NT2/D1 (cell line): Measurements from ENCODE around the gene SIK2.

Experiments
- DNase-seq: peaks from one replicate; pipeline ENCODE4 v3.0.0-alpha.2; 2011; ENCODE audit warnings: low read depth, low spot score
- H3K27me3 ChIP-seq: 2 replicates; pipeline ENCODE4 v1.6.0; 2011; ENCODE audit warnings: mild to moderate bottlenecking; ENCODE audit not compliant: insufficient read length, insufficient read depth
- H3K36me3 ChIP-seq: 2 replicates; pipeline ENCODE4 v1.6.1; 2011; ENCODE audit warnings: mild to moderate bottlenecking, low read length, mixed read lengths; ENCODE audit not compliant: insufficient read depth, insufficient read length
- H3K4me1 ChIP-seq: 2 replicates; pipeline ENCODE4 v1.5.1; 2011; ENCODE audit not compliant: insufficient read depth, insufficient read length
- H3K4me3 ChIP-seq: 2 replicates; pipeline ENCODE4 v1.5.1; 2011; ENCODE audit warnings: low read depth; ENCODE audit not compliant: insufficient read length
- H3K9ac ChIP-seq: 2 replicates; pipeline ENCODE4 v1.6.0; 2011; ENCODE audit warnings: low read depth; ENCODE audit not compliant: insufficient read length
- H3K9me3 ChIP-seq: 2 replicates; pipeline ENCODE4 v1.5.1; 2011; ENCODE audit warnings: mild to moderate bottlenecking, low read length; ENCODE audit not compliant: insufficient read depth
- SUZ12 ChIP-seq: IDR thresholded peaks from 2 replicates; pipeline ENCODE4 v1.6.1; 2011; ENCODE audit not compliant: insufficient read length, insufficient read depth; ENCODE audit errors: extremely low read depth
- YY1 ChIP-seq: IDR thresholded peaks from 2 replicates; pipeline ENCODE4 v1.6.1; 2011; ENCODE audit not compliant: insufficient read length, insufficient read depth
- ZNF274 ChIP-seq: IDR thresholded peaks from 2 replicates; pipeline ENCODE4 v1.6.1; 2011; ENCODE audit warnings: mild to moderate bottlenecking, low read depth, low read length

Gene SIK2

DNA sequence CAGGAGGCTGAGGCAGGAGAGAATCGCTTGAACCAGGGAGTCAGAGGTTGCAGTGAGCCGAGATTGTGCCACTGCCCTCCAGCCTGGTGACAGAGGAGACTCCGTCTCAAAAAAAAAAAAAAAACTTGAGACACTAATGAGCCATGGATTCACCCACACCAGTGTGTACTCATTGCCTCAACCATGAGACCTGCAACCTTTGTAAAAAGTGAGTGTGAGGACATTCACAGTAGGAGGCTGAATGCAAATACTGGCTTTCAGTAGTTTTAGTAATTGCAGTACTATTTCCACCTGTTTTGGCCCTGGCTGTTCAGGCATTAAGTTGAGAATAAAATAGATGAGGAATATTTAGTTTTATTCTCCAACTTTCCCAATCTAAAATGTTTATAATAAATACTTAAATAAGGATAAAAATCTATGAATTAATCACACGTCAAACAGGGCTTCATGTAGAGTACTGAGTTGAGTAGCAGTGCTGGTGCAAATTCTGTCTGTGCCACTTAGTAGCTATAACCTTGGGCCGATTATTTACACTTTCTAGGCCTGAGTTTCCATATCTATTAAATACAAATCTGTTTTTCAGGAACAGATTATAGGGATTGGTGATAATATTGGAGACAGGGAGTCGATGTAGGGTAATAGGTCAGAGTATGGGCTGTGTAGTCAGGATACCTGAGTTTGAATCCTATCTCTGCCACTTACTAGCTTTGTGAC lies 91.1 kb downstream of the SIK2 start:
- Histone ChIP-seq H3K9me3 (no peaks in the 10 kb centered on the region), H3K4me3 (no peak overlapping the region), H3K4me1 (no peaks in the 10 kb centered on the region), H3K36me3 (peaks cover 5% of the 10 kb centered on the region), H3K27me3 (no peaks in the 10 kb centered on the region), H3K9ac (no peak overlapping the region)
- no peak for DNase-seq
- no peak for TF ChIP-seq ZNF274
- no peak for TF ChIP-seq SUZ12
- TF ChIP-seq YY1, result no peak

DNA sequence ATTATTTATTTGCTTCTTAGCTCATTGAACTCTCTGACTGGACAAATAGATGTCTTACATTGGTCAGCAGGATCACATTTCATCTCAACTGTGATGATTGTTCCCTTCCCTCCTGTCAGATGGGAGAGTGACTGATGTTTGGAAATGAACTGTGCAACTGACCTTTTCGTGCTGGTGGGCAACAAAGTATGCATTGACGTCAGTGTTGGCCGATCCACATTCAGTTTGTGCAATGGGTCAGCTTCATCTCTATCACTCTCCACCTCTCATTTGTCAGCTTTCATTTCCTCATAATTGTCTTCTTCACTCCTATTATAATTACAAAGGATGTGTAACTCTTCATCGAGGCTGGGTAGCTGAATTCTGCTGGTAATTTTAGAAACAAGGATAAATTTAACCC lies 92.6 kb downstream of the SIK2 start:
- H3K9me3 ChIP-seq, result no peaks in the 10 kb centered on the region
- no peaks in the 10 kb centered on the region for H3K36me3 ChIP-seq
- H3K4me3 ChIP-seq, result no peak overlapping the region
- TF ChIP-seq YY1 (no peak), ZNF274 (no peak), SUZ12 (no peak)
- DNase-seq, result no peak
- H3K9ac ChIP-seq, result no peak overlapping the region
- H3K4me1 ChIP-seq, result no peaks in the 10 kb centered on the region
- H3K27me3 ChIP-seq, result no peaks in the 10 kb centered on the region

DNA sequence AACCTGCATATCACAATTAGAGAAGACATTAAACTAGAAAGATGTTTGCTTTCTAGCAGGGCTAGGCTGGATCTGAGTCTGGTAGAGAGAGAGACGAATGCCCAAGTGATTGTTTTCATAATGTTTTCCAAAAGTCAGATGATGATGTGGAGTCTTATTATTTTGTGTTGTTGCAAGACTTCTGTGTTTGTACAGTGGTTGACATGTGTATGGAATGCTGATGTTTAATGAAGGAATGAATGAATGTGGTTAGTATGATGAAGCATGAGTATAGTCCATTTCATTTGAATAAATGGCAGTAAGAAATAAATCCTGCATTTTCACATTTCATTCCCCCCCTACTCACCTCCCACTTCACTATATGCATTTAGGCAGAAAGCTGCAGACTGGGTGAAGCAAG lies 94.3 kb downstream of the SIK2 start:
- H3K36me3 ChIP-seq, result peaks cover 4% of the 10 kb centered on the region
- H3K27me3 ChIP-seq, result no peaks in the 10 kb centered on the region
- no peak overlapping the region for H3K9ac ChIP-seq
- DNase-seq, result no peak
- TF ChIP-seq SUZ12, result no peak
- no peak overlapping the region for H3K4me3 ChIP-seq
- H3K4me1 ChIP-seq, result no peaks in the 10 kb centered on the region
- no peaks in the 10 kb centered on the region for H3K9me3 ChIP-seq

DNA sequence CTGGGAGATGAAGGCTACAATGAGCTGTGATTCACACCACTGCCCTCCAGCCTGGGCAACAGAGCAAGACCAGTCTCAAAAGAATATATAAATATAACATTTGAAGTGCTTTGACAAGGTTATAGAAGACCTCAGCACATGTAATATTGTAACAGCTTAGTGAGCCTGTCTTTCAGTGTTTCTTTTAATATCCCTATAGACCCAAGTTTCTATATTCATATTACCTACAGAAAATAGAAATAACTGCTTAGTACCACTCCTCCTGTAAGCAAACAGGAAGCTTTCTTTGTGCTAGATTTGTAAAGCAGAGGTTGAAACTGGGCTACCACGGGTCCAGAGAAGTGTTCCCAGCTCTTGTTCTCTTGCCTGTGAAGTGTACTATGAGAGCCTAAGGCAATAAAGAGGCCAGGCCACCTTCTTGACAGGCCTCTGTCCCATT lies 95.7 kb downstream of the SIK2 start:
- no peak for TF ChIP-seq ZNF274
- no peak for TF ChIP-seq YY1
- no peak for TF ChIP-seq SUZ12
- Histone ChIP-seq H3K4me1 (no peaks in the 10 kb centered on the region), H3K27me3 (no peaks in the 10 kb centered on the region), H3K9me3 (no peaks in the 10 kb centered on the region), H3K36me3 (peaks cover 6% of the 10 kb centered on the region), H3K9ac (no peak overlapping the region), H3K4me3 (no peak overlapping the region)
- DNase-seq, result no peak

DNA sequence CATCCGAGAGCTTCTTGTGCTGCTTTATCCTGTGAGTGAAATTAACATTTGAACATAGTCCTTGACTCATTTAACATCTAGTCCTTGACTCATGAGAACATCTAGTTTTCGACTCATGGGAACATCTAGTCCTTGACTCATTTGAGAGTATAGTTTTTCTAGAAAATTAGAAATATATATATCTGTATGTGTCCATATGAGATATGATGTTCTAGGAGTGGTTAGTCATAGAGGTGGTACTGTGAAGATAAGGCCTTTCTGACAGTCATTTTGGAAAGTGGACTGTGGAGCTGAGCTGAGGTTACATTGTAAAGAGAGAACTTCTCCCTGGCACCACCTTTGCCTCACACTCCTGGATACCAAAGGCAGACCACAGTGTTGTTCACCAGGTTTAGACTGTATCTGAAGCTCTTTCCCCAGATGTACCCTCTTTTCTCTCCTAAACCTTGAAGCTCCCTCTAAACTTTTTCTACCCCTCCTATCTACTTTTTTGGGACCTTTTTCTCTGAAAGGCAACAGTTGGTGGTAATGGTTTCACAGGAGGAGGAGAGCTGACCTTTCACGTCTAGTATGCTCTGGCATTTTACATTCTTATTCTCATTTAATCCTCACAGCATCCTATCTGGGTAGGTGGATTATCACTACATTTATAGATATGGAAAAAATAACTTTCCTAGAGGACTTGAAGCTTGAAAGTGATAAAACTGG lies 96.8 kb downstream of the SIK2 start:
- DNase-seq, result no peak
- TF ChIP-seq YY1 (no peak), ZNF274 (no peak), SUZ12 (no peak)
- no peak overlapping the region for H3K4me3 ChIP-seq
- H3K9ac ChIP-seq, result no peak overlapping the region
- no peaks in the 10 kb centered on the region for H3K9me3 ChIP-seq
- H3K36me3 ChIP-seq, result peaks cover 16% of the 10 kb centered on the region
- no peaks in the 10 kb centered on the region for H3K27me3 ChIP-seq
- no peaks in the 10 kb centered on the region for H3K4me1 ChIP-seq

DNA sequence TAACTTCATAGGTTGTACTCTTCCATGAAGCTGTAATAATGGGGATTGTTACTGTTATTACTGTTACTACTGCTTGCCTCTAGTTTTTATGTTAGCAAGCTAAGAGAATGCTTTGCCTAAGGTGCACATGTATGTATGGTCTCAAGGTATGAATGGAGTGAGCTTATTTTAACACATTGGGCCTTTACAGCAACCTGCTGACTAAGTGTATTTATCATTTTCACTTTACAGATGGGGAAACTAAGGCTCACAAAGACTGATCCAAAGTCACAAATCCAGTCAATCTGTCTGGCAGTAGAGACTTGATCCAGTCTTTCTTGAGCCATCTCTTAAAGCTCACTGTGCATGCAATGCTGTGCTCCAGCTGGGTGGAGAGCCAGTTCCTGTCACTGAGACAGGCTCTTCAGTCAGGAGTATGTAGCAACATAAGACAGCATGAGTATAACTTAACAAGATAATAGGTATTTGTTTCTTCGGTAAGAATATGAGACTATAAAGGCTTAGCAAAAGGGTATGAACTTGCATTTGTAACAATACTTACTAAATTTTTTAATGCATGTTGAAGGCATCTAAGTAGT lies 97.4 kb downstream of the SIK2 start:
- no peak overlapping the region for H3K4me3 ChIP-seq
- no peaks in the 10 kb centered on the region for H3K9me3 ChIP-seq
- no peak overlapping the region for H3K9ac ChIP-seq
- no peak for TF ChIP-seq SUZ12
- no peak for TF ChIP-seq YY1
- TF ChIP-seq ZNF274, result no peak
- no peak for DNase-seq
- H3K36me3 ChIP-seq, result peaks cover 18% of the 10 kb centered on the region
- no peaks in the 10 kb centered on the region for H3K27me3 ChIP-seq
- H3K4me1 ChIP-seq, result no peaks in the 10 kb centered on the region

DNA sequence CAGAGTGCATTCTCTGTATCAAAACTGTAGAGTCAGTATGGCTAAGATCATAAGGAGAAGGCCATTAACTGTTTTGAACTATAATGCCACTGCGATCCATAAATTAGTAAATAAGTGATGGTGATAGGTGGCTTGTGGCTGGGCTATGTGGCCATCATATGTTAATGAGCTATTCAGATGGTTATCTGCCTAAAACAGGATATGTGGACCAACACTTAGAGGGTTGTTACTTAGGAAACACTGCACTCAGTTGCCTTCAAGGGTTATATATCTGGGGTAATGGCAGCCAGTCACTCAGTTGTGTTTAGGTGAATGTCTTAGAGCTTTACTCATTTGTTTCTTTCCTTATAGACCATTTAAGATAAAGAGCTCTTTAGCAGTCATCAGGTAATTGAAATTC lies 97.9 kb downstream of the SIK2 start:
- no peak for DNase-seq
- Histone ChIP-seq H3K9me3 (no peaks in the 10 kb centered on the region), H3K36me3 (peaks cover 23% of the 10 kb centered on the region), H3K4me3 (no peak overlapping the region), H3K4me1 (no peaks in the 10 kb centered on the region), H3K27me3 (no peaks in the 10 kb centered on the region), H3K9ac (no peak overlapping the region)
- TF ChIP-seq YY1 (no peak), ZNF274 (no peak), SUZ12 (no peak)

DNA sequence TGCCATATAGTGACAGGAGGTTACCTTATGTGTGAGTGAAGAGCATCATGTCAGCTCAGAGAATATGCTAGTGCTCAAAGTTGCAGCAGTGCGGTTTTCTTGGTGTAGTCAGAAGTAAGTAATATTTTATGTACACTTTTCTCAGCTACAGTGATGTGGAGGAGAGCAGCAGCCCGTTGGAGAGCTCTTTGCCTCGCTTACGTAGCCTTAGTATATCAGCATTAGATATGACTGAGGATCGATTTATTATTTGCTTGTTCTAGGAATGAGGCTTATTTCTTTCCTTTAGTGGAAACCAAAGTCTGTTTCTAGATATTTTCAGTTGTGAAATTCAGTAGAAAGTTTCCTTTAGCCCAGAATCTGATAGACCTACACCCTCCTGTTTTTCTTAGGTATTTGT lies 100.4 kb downstream of the SIK2 start:
- Histone ChIP-seq H3K27me3 (no peaks in the 10 kb centered on the region), H3K9ac (no peak overlapping the region), H3K4me3 (no peak overlapping the region), H3K4me1 (no peaks in the 10 kb centered on the region), H3K36me3 (peaks cover 30% of the 10 kb centered on the region), H3K9me3 (no peaks in the 10 kb centered on the region)
- no peak for TF ChIP-seq SUZ12
- DNase-seq, result no peak
